HL-60/S4 (cell line): ENCODE measurements around the gene TRAPPC11.

Source experiments
- in situ Hi-C: fragments of 300-500 bp; cut with MboI; formaldehyde crosslinking; loops from 2 replicates; pipeline ENCODE4 v1.14.3; 2022; ENCODE audit warnings: low sequenced_read_pairs

TRAPPC11 gene

GRCh38 chr4:183636923-183637322 is 22.2 kb upstream of the TRAPPC11 start:
- in situ Hi-C loops = no loop called here

- in situ Hi-C loops = no loop called here
Observed at GRCh38 chr4:183637461-183637860, 21.6 kb upstream of the TRAPPC11 start.

DNA sequence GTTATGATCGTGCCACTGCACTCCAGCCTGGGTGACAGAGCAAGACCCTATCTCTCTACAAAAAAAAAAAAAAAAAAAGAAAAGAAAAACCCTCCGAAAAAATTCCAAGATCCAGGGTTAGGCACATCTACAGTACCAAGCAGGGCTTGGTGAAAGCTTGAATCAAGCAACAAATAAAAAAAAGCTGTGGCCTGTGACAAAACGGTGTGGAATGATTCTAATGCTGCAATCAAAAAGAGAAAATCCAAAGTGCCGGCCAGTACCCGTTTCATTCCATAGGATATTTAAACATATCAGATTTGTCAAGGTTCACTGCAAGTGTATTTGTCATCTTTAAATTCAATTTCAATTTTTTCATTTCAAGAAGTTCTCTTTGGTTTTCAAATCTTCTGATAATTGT is 20.7 kb upstream of the TRAPPC11 start:
- in situ Hi-C loops = no loop called here

- in situ Hi-C loops = no loop called here
Observed at GRCh38 chr4:183639291-183639690, 19.8 kb upstream of the TRAPPC11 start.

- in situ Hi-C loops = no loop called here
Observed at GRCh38 chr4:183645326-183645725, 13.8 kb upstream of the TRAPPC11 start.

GRCh38 chr4:183657564-183657963 is 1.5 kb upstream of the TRAPPC11 start:
- in situ Hi-C loops = no loop called here

- in situ Hi-C loops = no loop called here
Observed at GRCh38 chr4:183658362-183659028, 598 bp upstream of the TRAPPC11 start.

DNA sequence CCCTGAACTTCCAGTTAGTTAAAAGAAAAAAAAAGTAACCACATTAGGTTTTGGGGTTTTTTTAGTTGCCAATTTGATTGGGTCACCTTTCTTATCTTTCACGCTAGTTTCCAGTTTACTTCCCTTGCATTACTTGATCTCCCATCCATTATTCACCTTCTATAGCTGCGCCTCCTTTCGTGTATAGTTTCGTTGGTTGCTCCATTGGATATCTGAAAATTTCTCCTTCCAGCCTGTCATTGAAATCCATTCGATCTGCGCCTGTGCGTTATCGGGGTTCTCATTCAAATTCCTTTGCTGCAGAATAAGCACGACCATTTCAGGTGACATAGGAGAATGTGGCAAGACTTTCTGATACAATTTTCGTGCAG is 764 bp downstream of the TRAPPC11 start:
- in situ Hi-C loops = no loop called here

GRCh38 chr4:183666088-183666487 is 7.0 kb downstream of the TRAPPC11 start:
- in situ Hi-C loops = no loop called here

- in situ Hi-C loops = no loop called here
Observed at GRCh38 chr4:183670251-183670650, 11.2 kb downstream of the TRAPPC11 start.

DNA sequence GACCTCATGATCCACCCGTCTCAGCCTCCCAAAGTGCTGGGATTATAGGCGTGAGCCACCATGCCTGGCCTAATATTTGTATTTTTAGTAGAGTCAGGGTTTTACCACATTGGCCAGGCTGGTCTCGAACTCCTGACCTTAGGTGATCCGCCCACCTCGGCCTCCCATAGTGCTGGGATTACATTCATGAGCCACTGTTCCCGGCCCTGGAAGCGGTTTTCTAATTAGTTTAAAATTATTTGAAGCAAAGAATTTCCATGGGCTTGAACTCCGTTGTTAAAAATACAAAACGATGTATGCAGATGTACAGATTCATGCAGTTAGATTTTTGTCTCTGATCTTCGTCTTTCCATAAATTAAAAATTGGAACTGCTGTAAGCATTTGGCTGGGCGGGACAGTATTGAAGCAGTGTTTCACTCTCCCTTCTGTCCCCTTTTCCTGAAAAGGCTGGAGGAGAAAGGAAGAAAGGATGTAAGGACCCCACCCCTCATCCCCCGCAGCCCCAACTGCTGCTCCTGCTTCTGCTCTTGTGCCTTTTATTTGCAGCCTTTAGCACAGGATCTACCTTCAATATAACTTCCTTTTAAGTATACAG is 12.0 kb downstream of the TRAPPC11 start:
- in situ Hi-C loops = no loop called here

DNA sequence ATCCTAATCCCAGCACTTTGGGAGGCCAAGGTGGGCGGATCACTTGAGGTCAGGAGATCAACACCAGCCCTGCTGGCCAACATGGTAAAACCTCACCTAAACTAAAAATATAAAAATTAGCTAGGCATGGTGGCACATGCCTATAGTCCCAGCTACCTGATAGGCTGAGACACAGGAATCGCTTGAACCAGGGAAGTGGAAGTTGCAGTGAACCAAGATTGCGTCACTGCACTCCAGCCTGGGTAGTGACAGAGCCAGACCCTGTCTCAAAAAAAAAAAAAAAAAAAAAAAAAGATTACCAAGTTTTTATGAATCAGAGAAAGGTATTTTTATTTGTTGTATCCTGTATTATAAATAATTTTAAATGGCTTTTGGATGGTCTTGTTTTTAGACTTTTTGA is 15.1 kb downstream of the TRAPPC11 start:
- in situ Hi-C loops = no loop called here

DNA sequence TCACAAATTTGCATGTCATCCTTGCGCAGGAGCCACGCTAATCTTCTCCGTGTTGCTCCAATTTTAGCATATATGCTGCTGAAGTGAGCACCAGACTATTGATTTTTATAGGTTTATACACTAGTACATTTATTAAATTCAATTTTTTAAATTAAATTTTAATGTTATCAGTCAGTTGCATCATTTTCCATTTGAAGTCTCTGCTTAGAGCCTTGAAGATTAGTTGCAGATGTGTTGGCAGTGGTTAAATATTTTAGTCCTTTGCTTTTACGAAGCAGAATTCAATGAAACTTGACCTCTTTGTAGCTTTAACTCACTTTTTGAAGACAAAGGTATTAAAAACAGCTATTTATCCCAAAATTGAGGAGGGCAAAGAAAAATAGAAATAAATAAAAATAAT is 16.5 kb downstream of the TRAPPC11 start:
- in situ Hi-C loops = no loop called here

- in situ Hi-C loops = no loop called here
Observed at GRCh38 chr4:183681119-183681518, 22.0 kb downstream of the TRAPPC11 start.

DNA sequence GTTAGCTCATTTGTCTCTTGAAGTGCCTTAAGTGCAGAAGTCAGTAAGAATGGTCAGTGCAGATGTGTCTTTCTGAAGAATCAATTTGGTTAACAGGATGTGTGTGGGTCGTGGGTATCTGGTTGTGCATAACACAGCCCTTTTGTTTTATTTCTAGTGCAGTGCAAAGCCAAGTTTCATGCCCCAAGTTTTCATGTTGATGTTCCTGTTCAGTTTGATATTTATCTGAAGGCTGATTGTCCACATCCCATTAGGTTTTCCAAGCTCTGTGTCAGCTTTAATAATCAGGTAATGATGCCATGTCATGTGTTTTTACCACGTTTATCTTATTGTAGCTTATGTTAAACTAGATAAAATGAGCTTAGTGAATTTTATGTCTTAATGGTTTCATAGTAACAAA is 27.4 kb downstream of the TRAPPC11 start:
- in situ Hi-C loops = no loop called here

- in situ Hi-C loops = no loop called here
Observed at GRCh38 chr4:183688216-183688615, 29.1 kb downstream of the TRAPPC11 start.

DNA sequence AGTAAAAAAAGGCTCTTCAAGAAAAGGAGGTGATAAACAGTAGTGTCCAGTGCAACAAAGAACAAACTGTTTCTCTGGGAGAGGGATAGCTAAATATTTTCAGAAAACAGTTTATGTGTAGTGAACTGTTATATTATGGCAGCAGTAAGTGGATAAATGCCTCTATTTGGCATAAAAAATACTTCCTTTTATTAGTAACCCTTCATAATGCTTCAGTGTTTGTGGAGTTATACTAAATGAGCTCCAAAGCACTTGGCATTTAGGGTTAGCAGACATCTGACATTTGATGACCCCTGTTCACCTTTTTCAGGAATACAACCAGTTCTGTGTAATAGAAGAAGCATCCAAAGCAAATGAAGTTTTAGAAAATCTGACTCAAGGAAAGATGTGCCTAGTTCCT is 31.9 kb downstream of the TRAPPC11 start:
- in situ Hi-C loops = no loop called here

DNA sequence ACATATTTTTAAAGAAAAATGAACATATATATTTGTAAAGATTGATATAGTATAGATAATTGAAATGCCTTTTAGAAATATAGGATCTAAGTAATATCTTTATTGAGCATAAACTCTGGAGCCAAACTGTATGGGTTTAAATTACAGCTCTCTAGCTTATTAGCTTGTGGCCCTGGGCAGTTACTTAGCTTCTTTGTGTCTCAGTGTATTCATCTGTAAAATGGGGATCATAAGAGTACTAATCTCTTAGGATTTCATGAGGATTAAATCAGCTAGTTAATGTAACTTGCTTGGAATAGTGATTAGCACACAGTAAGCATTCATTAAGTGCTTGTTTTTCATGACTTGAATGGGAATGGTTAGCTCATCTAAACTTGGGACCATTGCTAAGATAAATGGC is 32.8 kb downstream of the TRAPPC11 start:
- in situ Hi-C loops = no loop called here

DNA sequence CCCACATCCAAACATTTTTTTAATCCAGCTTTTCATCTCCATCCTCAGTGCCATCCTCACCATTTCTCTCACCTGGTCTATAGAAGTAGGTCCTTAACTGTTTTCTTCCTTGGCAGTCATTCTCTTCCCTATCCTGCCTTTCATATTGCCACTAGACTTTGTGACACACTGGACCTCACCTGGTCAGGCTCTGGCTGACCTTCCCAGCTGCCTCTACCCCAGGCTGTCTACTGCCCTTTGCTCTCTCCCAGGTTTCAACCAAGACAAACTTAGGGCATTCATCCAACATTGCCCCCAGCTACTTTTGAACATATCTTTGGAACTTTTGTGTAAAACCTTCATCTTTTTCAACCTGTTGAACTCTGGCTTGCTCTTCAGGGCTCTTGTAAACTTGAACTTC is 39.8 kb downstream of the TRAPPC11 start:
- in situ Hi-C loops = no loop called here

DNA sequence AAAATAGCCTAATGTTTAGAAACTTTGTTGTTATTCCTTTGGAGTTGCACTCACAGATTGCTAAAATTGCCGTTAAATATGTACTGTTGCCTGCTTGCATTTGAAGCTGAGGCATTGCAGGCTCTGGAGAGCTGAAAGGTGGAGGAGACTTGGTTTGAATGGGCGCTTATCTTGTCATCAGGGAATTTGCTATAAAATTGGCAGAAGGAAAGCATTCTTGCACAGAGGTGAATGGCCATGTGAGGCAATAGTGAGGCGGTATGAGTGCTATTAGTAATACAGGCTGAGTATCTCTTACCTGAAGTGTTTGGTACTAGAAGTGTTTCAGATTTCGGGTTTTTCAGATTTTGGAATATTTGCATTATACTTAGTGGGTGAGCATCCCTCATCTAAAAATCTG is 41.3 kb downstream of the TRAPPC11 start:
- in situ Hi-C loops = no loop called here

- in situ Hi-C loops = no loop called here
Observed at GRCh38 chr4:183702492-183702891, 43.4 kb downstream of the TRAPPC11 start.

GRCh38 chr4:183714626-183715025 is 55.5 kb downstream of the TRAPPC11 start:
- in situ Hi-C loops = no loop called here

GRCh38 chr4:183716302-183716701 is 57.2 kb downstream of the TRAPPC11 start:
- in situ Hi-C loops = no loop called here
